Measurements from ENCODE around the gene SLIT3.
"Not testable (repeated sequence)": the region's sequence is repeated elsewhere in the genome, so short reads cannot be mapped to it uniquely, and the experiment has no call there.

Gene SLIT3

DNA sequence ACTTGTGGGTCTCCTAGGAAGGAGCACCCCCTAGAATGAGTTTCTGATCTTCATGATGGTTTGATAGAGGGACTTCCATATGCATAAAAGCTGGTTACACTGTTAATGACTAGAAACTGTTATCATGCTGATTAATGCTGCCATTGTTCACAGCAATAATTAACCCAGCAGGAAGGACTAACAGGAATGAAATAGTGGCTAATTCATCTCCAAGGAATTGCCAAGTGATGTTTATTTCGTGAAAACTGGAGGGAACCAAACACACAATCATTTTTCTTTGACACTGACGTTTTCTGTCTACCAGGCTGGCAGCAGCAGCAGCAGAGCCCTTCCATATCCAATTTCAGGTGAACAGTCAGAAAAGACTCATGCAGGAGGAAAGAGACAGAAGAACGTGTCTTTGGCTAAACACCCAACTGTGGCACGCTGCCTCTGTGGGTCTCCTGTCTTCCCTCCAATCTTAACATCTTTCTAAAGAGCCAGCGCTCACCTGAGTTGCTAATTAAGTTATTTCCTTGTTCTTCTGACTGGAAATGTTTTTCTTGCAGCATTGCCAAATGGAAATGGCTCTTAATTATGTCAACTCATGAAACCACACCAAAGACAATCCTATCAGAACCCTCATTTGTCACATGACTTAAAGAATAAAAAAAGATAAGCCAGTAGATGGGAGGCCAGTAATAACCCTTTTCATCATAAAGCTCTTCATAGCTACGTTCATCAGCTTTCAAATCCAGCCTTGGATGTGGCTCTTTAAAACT, 181.5 kb downstream of the SLIT3 start:
- no peak for DNase-seq
- intact Hi-C loops (cut with DNase I), result no loop called here

DNA sequence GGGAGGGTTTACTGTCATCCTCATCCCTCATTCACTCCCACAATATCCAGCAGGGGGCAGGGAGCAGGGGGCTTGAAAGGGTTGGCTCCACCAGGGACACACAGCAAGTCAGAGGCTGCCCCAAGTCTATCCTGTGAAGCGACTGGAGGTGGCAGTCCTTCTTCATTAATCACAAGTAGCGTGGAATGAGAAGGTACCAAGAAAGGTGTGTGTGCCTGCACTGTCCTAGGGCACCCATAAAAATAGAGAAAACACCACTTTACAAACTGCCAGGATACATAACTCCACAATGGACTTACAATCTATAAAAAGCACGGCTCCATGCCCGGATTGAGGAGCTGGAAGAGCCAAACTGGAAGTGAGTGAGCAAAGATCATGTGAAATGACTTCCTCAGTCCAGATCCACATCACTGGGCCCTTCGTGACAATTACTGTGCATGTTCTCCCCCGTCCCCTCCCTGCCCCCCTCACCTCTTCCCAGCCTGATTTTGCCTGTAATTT, 183.9 kb downstream of the SLIT3 start:
- intact Hi-C loops (cut with DNase I), result no loop called here

DNA sequence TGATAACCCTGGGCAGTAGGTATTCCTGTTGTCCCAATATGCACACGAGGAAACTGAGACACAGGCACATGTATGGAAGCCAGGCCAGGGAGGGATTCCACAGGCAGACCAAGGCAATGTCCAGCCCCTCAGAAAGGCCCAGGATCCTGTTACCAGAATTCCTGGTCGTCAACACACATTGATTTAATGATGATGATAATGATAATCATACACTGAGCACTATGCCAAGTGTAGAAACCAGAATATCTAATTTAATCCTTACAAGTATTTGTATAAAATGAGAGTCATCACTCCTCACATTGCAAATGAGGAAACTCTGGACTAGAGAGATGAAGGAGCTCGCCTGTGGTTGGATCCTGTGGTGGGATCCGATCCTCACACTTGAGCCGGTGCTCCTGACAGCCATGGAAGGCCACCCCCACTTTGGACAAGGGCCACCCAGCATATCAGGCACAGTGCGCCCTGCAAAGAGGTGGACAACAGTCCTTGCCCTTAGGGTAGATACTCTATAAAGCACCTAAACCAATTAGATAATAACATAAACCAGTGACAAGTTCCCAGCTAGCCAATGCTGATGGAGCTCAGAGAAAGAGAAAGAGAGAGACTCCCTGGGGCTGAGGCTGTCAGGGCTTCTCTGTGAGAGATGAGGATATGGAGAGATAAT, 185.3 kb downstream of the SLIT3 start:
- intact Hi-C loops (cut with DNase I), result no loop called here
- DNase-seq, result no peak

More for the DNA sequence above, 183.9 kb downstream of the SLIT3 start:
- no peak for DNase-seq

DNA sequence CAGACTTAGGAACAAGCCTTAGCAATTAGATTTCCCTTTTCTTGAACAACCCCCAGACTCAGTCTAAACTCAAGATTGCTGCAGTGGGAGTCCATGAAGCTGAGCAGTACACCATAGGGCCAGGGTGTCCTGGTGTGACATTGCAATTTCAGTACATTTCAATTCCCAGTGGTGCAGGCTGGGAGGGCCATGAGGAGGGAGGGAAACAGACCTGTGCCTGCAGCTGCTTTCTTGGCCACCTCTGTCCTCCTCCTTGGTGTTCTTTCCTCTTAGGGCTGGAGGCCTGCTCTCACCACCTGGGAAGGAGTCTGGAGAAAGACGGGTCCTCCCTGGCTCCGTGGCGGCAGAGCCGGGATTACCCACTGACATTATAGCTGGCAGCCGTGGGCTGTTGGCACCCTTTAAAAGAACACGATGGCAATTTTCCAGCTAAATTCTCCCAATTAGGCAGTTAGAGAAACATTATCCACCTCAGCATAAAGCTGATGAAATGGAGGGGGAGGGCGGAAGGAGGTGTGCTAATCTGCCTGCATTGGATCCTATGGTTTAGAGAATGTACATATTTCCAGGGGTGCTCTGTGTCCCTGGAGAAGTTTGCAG, 186.4 kb downstream of the SLIT3 start:
- intact Hi-C loops (cut with DNase I), result no loop called here
- DNase-seq, result no peak

DNA sequence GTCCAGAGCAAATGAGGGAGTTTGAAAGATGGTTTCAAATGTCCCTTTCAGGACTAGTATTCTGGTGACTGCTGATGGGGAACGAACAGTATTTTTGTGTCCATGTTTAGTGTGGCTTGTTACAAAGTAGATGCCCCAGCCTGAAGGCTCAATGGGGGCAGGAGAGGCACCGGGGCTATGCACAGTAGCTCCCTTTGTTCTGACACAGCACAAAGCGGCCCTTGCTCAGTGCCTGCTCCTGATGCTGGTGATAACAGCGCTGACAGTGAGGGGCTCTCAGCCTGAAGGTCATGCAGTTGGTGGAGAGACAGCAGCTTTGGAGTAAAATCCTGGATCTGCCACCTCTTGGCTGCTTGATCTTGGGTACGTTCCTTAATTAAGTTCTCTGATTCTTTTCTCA, 188.9 kb downstream of the SLIT3 start:
- peak in 4 of 10 donors; percentile 9 to 87 (median 39) for DNase-seq
- intact Hi-C loops (cut with DNase I), result no loop called here

DNA sequence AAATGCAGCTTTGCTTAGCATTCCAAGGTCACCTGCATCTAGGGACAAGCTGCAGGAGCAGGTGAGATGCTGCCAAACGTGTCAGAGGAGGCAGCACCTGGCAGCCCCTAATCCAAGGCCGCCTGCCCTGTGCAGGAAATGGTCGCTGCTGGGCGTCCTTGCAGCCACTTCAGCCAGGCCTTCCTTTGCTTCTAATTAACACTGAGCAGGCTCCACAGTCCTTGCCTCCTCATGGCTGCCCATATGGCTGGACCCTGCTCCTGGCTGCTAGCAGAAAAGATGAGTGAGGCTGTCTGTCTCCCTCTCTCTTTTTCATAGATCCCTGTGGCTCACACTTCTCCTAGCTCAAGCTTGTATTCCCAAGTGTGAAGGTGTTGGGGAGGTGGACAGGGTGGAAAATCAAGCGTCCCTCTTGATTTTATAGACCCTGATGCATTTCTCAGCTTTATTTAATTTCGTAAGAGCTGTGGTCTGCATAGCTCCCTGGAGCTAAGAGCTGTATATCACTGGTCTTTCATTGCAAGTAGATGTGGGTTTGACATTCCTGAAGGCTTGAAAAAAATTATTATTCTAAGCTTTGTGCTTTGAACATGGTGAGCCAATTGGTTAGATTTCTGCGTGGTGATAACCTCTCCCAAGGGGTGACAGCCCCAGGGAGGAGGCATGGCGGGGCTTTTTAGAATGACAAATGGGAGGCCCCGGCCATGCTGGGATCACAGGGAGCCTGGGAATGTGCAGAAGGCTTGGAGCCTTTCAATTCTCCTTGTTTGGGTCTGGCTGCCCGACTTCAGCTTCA, 193.8 kb downstream of the SLIT3 start:
- intact Hi-C loops (cut with DNase I), result no loop called here
- no peak for DNase-seq

DNA sequence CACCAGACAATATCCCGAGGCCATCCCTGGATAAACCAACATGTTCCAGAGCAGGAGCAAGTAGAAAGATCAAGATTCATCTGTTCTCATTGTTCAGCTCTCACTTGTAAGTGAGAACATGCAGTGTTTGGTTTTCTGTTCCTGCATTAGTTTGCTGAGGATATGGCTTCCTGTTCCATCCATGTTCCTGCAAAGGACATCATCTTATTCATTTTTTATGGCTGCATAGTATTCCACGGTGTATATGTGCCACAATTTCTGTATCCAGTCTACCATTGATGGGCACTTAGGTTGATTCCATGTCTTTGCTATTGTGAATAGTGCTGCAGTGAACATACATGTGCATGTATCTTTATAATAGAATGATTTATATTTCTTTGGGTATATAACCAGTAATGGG, 195.4 kb downstream of the SLIT3 start:
- intact Hi-C loops (cut with DNase I); DNase-seq: not testable (repeated sequence)

DNA sequence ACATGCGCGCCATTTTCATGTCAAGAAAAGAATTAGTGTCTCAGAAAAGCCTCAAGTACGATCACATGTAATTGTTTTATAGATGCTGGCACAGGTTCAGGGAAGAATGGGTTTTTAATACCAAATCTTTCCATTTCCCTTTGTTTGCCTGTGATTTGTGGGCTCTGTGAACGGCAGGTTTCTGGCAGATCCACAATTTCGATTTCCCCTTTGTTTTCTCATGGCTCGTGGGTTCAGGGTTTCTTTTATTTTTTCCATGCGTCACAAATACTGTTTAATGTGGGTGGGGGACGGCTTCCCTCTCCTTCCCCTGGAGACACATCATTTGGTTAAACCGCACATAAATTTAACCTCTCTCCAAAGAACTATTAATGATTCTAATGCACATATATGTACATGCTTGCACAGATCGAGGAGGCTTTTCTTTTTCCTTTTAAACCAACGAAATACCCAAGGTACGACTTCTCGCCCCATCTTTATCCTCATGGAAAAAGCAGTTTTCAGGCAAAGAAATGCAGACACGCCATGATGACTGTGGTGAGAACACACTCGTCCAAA, 195.9 kb downstream of the SLIT3 start:
- DNase-seq, result no peak
- intact Hi-C loops (cut with DNase I), result no loop called here

DNA sequence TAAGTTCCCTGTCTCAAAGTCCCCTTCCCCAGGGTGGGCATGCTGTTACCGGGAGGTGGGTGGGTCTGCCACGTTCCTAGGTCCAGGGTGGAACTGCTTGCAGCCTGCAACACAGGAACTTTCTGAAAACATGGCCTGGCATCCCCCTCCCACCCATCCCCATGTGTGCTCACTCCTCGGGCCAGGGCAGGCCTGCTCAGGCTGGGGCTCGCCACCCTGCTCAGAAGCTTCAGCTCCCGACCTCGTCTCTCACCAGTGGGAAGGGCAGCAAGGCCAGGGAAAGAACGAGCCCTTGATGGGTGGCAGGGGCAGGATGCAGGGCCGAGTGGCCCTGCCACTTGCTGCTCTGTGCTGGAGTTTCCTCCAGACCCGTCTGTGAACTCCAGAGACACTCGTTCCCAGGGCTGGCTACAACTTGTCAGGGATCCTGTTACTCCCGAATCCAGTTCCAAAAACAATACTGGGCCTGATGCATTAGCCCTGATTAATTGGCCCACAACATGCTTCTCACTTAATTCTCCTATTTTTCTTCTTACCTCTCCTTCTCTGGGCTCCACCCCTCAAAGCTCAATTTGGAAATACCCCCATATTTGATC, 197.3 kb downstream of the SLIT3 start:
- intact Hi-C loops (cut with DNase I), result no loop called here
- DNase-seq, result no peak

DNA sequence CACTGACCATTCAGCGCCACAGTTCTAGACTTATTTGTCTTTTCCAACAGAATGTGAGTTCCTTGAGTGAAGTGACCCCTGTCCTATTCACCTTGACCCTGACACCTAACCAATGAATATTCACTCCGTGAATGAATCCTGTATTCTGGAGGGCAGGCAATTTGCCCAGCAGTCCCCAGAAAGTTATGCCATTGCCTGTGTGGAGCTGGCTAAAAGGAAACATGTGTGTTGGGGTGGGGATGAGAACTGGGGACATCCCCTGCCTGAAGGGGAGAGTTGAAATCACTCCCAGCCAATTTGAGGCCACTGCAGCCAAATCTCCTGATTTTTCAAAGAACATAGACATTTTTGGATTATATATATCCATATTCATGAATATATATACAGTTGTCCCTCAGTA, 199.0 kb downstream of the SLIT3 start:
- intact Hi-C loops (cut with DNase I), result no loop called here
- DNase-seq, result no peak

DNA sequence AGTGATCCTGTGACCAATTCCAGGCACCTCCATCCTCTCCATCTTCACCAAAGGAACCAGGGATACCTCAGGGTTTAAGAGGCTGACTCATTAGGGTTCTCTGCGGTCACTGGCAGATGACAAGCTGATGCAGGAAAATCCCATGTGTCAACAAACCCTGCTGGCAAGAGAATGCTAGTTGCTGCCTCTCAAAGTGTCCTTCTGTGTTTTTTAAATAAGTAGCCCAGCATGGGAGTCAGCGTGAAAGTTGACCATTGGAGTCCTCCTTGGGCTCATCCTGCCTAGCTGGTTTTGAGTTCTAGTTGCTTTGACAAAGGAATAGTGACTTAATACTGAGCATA, 200.2 kb downstream of the SLIT3 start:
- intact Hi-C loops (cut with DNase I), result no loop called here
- DNase-seq, result no peak

DNA sequence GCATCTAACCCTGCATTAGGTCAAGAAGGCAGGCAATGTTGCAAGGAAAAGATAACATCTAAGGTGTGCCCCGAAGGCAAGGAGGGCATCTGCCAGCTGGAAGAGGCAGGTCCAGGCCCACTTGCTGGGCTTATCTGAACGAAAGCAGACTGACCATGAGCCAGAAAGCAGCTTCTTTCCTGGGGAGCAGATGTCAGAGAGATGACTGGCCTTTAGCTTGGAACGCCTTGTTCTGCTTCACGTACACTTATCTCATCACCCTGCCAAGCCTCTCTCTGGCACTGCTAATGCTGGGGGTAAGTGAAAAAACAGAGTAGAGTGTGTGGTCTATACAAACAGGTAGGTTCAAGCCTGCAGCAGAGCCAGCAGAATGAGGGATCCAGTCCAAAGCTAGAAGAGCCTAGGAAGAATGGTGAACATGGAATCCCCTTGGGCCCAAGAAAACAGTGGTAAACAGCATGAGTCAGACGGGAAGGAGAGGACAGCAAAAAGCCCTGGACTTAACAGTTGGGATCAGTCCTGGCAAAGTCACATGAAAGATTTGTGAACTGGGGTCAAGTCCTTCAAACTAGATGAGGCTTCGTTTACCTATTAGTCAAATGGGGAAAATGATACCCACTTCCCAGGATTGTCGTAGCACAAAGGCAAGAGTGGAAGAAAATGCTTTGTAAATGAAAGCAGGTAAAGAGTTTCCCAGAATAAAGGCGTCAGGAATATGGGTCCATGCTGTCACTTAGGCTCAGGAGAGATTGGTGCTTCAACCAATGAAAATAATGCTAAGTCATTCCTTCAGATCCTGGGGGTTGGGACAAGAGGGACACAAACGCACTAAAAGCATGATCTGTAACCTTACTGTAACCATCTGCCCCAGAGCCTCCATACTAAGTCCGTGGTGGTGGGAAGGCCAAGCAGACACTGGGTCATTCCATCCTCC, 200.9 kb downstream of the SLIT3 start:
- intact Hi-C loops (cut with DNase I), result no loop called here
- no peak for DNase-seq

DNA sequence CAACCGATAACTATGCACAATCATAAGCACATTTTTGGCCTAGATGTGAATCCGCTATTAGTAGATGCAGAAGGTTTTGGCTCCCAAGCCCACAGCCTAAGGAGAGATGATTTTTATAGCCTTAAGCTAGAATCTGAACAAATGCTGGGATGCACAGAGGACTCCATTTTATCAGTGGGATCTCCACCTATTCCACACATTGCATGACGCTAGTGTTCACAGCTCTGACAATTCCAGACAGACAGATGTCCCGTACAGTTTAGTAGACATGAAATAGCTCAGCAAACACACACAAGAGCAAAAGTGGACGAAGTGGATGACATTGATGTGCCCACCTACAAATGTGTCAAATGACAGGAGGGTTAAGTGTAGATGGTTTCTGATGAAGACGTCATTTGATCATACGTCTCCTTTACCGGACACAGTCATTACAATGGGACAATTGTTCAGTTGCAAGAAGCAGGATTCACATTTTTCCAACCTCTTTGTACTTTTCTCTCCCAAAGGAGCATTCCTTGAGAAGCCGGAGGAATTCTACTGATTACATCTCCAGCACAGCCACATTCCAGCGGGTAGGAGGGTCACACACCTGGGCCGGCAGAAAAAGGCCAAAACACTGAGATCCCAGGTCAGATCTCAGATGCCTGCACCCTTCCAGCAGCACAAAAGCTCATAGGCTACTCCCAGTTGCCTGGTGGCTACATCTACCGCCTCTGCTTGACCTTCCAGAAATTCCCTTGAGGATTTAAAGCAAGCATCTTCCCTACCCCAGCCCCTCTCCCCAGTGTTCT, 202.4 kb downstream of the SLIT3 start:
- no peak for DNase-seq
- intact Hi-C loops (cut with DNase I), result no loop called here

DNA sequence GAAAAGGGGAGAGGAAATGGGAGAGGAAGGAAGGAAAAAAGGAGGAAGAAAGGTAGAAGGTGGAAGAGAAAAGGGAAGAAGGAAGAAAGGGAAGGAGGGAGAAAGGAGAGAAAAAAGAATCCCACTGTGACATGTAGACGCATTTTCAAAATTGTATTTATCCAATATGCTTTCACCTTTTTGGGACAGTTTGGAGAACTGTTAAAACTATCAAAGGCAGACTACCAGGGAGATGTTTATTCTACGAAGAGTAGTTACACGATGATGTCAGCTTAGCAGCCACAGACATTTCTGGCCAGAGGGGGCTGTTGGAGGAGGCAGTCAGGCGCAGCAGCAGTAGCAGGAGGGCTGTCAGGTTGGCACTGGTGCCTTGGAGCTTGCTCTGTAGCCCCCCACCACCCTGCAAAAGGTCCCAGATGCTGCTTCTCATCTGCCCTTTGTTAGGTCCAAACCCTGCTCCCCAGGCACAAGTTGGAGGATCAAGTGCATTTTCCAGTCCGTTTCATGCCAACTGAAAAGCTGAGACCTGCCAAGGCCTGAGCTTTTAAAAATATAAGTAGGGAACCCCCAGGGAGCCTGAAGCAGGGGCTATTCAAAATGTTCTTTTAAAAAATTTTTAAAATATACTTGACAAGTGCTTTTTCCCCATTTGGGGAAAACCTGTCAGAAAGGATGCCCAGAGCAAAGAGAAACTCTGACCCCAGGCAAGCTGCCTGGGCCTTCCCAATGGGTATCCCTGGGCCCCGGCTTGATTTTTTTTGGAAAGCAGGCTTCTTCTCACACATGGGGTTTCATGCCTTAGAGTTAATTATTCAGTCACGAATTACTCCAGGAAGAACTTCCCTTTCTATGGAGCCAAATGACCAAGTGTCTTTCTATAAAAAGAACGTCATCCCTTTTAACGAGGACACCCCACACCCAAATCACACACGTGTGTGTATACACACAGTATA, 203.3 kb downstream of the SLIT3 start:
- DNase-seq, result no peak
- intact Hi-C loops (cut with DNase I), result no loop called here

DNA sequence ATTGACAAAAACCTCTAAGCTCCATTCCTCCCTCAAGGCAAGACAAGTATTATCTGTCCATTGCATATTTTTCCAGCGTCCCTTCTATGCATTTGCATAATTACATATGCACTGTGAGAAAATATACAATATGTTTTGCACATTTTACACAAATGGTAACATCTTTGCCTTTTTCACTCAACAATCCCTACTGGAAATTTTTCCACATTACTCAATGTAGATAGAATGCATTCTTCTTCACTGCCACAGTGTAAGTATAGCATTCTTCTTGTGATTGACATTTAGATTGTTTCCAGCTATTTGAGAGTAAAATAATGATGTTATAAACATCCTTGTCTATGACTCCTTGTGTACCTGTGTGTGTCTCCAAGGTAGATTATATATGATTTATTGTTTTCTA, 205.0 kb downstream of the SLIT3 start:
- no peak for DNase-seq
- intact Hi-C loops (cut with DNase I), result no loop called here

DNA sequence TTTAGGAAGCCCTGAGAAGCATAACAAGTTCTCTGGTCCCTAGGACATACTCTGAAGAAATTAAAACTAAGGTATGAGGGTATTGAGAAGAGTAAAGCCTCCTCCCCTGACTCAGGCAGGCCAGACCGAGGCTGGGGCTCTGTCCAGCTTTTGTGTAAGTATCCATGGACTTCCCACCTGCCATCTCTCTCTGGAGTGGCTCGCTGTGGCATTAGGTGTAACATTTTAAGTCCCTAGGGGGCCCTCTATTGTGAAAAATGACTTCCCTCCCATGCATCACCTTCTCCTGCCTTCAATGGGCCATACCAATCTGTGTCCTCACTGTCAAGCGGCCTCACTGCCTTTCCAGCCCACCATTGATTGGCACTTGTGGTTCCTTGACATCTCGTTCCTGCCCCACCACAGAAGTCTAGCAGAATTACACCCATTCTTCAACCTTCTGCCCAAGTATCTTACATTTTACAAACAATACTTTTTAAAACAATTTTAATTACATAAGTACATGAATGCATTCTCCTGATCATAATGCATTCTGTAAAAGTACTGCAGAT, 205.5 kb downstream of the SLIT3 start:
- intact Hi-C loops (cut with DNase I), result no loop called here
- peak in 1 of 10 donors; percentile 61 for DNase-seq
